Measurements from ENCODE around the gene KAT8.
"Not testable (repeated sequence)": the region's sequence is repeated elsewhere in the genome, so short reads cannot be mapped to it uniquely, and the experiment has no call there.

The KAT8 gene

GRCh38 chr16:31134091-31134571 is 16.7 kb downstream of the KAT8 start:
- peak; percentile 39 for DNase-seq

GRCh38 chr16:31134625-31135534 is 17.4 kb downstream of the KAT8 start:
- no peak for DNase-seq

- no peak for DNase-seq
Observed at GRCh38 chr16:31135535-31136286, 18.2 kb downstream of the KAT8 start, which contains the start of gene PRSS8. TSS of gene PRSS8 (minus strand) at chr16:31135727. CDS start at chr16:31135498, 229 bp downstream.

DNA sequence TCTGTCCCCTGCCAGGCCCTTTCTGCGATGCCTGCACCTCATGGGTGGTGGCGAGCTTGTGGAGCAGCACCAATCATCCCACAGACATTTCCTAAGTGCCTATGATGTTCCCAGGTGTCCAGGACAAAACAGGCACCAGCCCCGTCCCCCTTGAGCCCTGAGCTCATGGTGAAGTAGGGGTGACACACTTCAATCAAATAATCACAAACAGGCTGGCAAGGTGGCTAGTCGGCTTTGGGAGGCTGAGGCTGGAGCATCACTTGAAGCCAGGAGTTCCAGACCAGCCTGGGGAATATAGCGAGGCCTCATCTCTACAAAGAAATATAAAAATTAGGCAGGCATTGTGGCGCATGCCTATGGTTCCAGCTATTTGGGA is 18.8 kb downstream of the KAT8 start:
- DNase-seq: no peak

- not testable (repeated sequence) for DNase-seq
Observed at GRCh38 chr16:31136822-31137499, 19.5 kb downstream of the KAT8 start.

- DNase-seq: no peak
Observed at GRCh38 chr16:31138621-31139578, 21.4 kb downstream of the KAT8 start.

GRCh38 chr16:31141071-31141469 is 23.6 kb downstream of the KAT8 start:
- DNase-seq: not testable (repeated sequence)

DNA sequence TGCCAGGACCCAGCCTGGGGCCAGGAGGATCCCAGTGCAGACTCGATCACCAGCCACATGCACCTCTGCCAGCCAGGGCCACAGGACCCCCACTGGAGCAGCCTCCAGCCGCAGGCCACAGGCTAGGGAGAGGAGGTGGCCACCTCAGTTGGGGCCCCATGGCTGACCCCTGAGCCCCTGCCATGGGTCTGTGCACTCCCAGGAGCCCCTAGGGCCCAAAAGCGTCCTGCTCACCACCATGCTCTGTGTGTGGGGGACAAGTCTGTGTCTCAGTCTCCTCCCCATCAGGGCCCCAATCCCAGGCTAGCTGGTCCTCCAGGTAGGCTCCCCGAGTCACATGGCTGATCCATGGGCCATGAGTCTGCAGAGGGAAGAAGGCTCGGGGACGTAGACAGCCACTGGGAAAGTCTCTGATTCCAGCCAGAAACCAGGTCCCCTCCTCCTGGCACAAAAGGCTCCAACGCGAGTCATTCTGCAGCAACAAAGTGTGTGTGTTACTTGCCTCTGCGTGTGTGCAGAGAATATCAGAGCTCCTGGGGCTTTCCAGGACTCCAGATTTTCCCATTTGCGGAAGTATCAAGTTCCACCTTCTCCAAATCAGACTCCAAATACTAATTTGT is 24.1 kb downstream of the KAT8 start:
- no peak for DNase-seq

GRCh38 chr16:31142109-31143010 is 24.9 kb downstream of the KAT8 start:
- peak; percentile 99 for DNase-seq

DNA sequence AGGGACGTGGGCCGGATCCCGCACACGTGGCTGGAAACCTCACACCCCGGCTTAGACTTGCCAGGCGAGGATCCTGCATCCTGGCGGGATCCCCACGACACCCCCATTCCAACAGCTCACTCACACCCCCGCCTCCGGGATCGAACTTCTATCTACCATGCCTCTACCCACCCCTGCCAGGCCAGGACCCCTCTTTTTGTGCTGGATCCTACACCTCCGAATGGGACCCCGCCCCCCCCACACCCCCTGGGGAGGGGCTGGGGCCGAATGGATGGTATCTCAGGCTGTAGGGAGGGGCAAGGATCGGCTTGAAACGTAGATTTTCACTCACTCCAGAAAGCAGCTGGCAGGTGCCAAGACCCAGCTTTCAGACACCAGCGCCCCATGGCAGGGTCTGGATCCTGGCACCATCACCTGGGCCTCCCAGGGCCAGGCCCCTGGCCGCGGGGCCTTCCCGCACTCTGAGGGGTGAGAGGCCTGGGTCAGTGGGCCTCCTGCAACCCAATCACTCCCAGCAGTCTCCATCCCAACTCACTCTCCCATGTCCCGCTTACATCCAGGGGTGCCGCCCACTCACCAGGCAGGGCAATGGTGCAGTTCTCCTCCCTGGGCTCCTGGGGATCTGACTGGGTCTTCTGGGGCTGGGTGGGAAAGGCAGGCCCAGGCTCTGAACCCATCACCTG is 25.7 kb downstream of the KAT8 start:
- DNase-seq: no peak

DNA sequence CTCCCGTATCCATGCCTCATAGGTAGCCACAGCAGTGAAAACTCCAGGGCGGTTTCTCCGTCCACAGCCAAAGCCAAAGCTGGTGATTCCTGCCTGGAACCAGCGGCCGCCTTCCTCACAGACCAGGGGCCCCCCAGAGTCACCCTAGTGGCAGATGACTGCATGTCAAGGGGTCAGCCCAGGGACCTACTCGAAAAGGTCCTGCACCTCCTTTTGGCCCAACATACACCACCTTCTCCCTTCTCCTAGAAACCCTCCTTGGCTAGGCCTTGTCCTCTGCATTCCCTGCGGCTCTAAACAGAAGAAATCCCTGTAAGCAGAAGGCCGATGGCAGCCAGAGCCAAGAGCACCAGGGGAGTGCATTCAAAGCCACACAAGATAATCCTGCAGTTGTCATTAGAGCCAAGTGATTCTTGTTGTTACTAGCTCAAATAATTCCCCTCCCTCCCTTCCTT is 26.3 kb downstream of the KAT8 start:
- no peak for DNase-seq

DNA sequence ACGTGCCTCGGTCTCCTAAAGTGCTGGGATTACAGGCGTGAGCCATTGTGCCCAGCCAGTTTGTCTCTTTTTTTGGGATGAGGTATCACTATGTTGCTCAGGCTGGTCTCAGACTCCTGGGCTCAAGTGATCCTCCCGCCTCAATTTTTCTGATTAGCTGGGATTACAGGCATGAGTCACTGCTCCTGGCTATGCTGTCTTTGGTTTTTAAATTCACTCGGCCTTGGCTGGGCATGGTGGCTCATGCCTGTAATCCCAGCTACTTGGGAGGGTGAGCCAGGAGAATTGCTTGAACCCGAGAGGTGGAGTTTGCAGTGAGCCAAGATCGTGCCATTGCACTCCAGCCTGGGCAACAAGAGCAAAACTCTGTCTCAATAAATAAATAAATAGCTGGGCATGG is 27.0 kb downstream of the KAT8 start:
- DNase-seq: not testable (repeated sequence)

DNA sequence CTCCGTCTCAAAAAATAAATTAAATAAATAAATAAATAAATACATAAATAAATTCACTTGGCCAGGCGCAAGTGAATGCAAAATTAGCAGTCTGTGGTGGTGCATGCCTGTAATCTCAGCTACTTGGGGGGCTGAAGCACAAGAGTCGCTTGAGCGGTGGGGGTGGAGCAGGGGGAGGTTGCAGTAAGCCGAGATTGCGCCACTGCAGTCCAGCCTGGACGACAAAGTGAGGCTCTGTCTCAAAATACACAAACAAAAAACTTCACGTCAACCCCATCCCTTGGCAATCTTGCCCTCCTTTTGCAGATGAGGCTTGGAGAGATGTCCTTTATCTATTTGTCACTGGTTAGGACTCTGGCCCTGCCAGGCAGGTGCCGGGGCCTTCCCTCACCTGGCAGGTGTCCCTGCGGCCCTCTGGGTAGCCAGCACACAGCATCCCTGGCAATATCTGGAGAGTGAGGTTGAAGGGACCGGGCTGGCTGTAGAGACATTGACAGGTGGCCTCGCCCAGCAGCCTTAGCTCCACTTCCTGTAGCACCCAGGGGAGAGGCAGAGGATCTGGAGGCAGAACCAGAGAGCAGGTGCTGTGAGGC is 28.0 kb downstream of the KAT8 start:
- no peak for DNase-seq

DNA sequence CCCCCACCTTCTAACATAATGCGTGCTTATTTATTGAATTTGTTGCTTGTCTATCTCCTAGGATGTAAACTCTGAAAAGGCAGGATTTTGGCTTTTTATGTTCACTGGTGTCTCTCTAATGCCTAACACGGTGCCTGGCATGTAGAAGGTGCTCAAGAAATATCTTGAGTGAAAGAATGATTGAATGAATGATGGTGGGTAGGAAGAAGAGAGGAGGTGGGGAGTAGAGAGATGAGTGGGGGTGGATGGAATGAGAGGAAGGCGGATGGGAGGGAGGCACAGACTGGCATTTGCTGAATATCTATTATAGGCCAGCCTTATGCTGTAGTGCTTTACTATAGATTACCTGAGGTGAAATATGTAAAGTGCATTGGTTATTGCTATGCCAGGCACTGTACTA is 30.1 kb downstream of the KAT8 start:
- no peak for DNase-seq

- no peak for DNase-seq
Observed at GRCh38 chr16:31148281-31148728, 30.8 kb downstream of the KAT8 start.

GRCh38 chr16:31148896-31149295 is 31.4 kb downstream of the KAT8 start:
- DNase-seq: no peak

- peak; percentile 23 for DNase-seq
Observed at GRCh38 chr16:31149332-31149731, 31.9 kb downstream of the KAT8 start.

GRCh38 chr16:31149894-31150890 is 32.7 kb downstream of the KAT8 start, which contains the start of gene PRSS36:
TSS of gene PRSS36 (minus strand) at chr16:31150066. CDS start at chr16:31150035, 31 bp downstream.
- no peak for DNase-seq

All from suppressor macrophage treated with lipopolysaccharide for 4 hours (primary cell).